NK-92 (cell line): ENCODE results near the gene ELP5.

Source experiments
- DNase-seq: peaks from one replicate; lab custom pipeline; 2025; ENCODE audit not compliant: unreplicated experiment; lab: John Stamatoyannopoulos, UW

The ELP5 gene

DNA sequence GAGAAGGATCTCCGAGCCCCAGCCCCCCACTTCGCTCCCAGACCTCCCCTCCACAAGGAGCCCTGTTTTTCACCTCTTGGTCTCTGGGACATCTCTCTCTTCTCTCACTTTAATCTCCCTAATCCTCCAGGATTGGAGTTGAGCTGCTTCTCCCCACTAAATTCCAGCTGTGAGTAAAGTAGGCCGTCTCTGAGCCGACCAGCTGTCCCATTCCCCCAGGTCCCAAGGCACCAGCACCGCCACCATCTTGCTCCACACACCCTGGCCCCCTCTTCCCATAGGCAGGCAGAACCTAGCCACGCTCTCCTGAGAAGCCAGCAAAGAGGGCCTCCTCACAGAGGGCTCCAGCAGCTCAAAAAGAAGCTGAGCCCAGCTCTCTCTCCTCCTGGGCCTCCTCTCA lies 33.3 kb upstream of the ELP5 start:
- DNase-seq = no peak

DNA sequence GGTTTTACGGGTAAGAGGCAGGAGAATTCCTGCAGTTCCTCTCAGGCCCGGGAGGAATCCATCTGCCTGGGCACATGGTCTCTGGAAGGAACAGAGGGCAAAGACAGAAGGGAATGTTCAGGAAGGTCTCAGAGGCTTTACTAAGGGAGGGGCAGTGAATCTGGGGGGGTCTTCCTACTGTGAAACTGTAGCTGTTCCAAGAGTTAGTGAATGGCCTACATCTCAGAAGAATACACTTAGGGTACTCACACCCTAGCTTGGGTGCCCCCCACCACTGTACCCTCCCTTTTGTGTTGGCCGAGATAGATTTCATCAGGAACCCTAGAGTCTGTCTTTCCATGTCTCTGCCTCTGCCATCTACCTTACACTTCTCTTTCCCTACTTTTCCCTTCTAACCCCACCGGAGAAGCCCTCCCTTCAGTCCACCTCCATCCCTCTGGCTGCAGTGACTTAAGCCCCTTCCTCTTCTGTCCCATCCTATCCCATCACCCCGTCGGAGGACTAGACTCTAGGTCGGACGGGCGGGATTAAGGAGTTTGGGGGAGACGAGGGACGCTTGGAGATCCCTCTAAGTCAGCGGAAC lies 32.7 kb upstream of the ELP5 start:
- no peak for DNase-seq

DNA sequence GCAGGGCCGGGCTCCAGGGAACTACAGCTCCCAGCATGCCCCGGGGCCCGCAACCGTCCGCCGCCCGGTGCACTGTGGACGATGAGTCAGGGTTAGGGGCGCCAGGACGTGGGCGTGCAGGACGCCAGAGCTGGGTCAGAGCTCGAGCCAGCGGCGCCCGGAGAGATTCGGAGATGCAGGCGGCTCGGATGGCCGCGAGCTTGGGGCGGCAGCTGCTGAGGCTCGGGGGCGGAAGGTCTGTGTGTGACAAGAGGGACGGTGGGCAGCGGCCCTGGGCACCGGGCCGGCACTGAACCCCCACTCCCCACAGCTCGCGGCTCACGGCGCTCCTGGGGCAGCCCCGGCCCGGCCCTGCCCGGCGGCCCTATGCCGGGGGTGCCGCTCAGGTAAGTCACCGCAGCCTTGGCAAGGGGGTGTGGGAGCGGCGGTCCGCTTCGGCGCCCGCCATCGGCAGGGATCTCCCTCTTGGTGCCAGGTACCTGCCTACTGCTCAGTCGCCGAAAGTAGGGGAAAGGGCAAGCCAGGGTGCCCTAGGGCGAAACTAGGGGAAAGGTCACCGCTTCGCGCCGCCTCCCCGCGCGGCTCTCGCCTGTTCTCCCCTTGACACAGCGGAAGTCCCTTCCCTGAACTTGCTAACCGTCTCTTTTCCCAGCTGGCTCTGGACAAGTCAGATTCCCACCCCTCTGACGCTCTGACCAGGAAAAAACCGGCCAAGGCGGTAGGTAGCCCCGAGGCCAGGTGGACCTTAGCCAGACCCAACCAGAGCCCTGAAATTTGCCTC lies 32.0 kb upstream of the ELP5 start, which contains the start of the genes ACADVL and DLG4:
TSS of gene ACADVL (plus strand) at position 127 of the 781 bp plus-strand sequence. CDS start at position 174, 47 bp downstream.
TSS of gene DLG4 (minus strand) at position 25 of the 781 bp plus-strand sequence.
- no peak for DNase-seq

DNA sequence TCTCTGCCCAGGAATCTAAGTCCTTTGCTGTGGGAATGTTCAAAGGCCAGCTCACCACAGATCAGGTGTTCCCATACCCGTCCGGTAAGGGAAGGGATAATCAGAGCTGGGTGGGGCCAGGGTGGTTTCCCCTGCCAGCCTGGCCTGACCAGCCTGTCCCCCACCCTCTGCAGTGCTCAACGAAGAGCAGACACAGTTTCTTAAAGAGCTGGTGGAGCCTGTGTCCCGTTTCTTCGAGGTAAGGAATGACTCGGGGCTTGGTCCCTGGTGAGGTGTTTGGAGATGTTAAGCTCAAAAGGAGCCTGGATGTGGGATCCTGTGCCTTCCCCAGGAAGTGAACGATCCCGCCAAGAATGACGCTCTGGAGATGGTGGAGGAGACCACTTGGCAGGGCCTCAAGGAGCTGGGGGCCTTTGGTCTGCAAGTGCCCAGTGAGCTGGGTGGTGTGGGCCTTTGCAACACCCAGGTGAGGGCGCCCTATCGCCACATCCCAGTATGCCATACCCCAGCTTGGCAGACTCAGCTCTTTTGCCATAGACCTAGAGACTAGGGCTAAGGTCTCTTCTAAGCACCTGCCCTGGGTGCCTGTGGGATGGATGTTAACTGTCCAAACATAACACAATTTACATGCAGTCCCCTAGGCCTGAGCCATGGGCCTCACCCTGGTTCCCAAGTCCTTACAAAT lies 31.3 kb upstream of the ELP5 start:
- no peak for DNase-seq

DNA sequence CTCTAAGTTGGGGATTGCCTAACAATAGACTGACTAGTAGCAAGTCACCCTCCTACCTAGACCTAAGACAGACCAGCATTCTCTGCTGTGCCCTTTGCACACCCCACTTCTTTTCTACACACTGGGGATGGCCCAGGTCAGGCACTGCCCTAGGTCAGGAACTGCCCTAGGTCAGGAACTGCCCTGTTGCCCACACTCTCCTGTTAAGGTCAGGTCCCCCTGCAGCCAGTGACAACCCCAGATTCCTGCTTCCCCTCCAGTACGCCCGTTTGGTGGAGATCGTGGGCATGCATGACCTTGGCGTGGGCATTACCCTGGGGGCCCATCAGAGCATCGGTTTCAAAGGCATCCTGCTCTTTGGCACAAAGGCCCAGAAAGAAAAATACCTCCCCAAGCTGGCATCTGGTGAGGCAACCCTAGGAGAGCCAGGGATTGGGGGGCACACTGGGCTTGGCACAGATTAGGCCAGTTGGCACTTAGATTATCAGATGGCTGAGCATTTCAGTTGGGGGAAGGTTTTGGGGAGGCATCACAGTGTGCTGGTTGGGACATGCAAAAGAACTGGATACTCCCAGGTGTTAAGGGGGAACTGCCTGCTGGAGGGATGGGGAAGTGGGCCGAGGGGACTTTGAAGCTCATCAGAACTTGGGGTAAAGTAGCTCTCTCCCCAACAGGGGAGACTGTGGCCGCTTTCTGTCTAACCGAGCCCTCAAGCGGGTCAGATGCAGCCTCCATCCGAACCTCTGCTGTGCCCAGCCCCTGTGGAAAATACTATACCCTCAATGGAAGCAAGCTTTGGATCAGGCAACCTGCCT lies 30.5 kb upstream of the ELP5 start:
- DNase-seq = no peak

DNA sequence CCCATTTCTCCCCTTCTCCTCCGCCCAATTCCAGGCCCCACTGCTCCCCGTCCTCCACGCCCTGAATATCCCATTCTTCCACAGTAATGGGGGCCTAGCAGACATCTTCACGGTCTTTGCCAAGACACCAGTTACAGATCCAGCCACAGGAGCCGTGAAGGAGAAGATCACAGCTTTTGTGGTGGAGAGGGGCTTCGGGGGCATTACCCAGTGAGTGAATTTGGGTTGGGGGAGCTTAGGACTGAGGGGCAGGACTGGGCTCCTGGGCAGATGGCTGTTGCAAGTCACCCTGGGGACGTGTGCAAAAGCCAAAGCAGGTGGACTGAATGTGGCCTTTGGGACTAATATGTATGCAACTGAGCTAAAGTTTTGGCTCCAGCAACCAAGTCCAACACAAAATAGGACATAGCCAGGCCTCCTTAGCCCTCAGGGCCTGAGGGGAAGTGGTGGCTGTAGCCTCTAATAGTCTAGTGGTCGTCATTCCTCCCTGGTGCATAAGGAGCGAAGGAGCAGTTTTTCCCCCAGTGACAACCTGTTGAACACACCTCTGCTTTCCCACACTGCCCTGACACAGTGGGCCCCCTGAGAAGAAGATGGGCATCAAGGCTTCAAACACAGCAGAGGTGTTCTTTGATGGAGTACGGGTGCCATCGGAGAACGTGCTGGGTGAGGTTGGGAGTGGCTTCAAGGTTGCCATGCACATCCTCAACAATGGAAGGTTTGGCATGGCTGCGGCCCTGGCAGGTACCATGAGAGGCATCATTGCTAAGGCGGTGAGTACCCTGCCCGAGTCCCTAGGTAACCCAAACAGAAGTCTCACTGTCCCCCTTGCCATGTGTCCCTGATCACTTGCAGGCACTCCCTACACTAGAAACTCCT lies 29.7 kb upstream of the ELP5 start:
- no peak for DNase-seq

DNA sequence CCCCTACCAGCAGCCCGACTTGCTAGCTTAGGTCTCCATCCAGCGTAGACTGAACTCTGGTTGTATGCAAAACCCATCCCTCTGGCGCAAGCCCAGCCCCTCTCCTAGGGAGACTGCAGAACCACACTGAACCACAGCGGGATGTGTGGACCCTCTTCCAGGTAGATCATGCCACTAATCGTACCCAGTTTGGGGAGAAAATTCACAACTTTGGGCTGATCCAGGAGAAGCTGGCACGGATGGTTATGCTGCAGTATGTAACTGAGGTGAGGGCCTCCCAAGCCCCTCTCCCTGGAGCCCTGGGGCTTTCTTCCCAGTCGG lies 29.1 kb upstream of the ELP5 start:
- DNase-seq = no peak

DNA sequence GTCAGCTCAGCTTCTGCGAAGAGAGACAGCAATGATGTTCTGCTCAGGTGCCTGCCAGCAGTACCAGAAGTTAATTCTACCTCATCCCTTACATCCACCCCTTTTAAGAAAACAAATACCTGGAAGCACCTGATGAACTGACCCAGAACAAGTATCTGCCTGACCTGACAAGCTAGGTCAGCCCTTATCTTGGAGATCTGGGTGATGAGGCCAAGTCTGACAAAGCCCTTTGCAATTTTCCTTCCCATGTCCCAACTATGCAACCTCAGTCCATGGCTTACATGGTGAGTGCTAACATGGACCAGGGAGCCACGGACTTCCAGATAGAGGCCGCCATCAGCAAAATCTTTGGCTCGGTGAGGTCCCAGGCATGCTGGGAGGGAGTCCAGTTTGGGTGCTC lies 28.6 kb upstream of the ELP5 start:
- no peak for DNase-seq

DNA sequence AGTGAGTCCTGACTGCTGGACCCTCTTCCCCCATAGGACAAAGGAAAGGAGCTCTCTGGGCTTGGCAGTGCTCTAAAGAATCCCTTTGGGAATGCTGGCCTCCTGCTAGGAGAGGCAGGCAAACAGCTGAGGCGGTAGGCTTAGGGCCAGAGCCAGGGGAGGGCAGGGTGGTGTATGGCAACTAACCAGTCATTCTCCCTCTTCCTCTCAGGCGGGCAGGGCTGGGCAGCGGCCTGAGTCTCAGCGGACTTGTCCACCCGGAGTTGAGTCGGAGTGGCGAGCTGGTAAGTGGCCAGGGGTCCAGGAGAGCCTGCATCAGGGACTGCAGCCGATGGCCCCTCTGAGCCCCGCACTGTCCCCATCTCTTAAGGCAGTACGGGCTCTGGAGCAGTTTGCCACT lies 27.9 kb upstream of the ELP5 start:
- no peak for DNase-seq

DNA sequence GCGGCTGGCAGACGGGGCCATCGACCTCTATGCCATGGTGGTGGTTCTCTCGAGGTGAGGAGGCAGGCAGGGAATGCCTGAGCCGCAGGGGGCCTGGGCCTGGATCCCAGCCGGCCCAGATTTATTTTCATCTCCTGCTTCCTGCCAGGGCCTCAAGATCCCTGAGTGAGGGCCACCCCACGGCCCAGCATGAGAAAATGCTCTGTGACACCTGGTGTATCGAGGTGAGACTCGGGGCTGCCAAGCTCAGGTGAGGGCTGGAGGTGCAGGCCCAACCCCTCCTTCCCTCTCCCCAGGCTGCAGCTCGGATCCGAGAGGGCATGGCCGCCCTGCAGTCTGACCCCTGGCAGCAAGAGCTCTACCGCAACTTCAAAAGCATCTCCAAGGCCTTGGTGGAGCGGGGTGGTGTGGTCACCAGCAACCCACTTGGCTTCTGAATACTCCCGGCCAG lies 27.3 kb upstream of the ELP5 start:
- no peak for DNase-seq

DNA sequence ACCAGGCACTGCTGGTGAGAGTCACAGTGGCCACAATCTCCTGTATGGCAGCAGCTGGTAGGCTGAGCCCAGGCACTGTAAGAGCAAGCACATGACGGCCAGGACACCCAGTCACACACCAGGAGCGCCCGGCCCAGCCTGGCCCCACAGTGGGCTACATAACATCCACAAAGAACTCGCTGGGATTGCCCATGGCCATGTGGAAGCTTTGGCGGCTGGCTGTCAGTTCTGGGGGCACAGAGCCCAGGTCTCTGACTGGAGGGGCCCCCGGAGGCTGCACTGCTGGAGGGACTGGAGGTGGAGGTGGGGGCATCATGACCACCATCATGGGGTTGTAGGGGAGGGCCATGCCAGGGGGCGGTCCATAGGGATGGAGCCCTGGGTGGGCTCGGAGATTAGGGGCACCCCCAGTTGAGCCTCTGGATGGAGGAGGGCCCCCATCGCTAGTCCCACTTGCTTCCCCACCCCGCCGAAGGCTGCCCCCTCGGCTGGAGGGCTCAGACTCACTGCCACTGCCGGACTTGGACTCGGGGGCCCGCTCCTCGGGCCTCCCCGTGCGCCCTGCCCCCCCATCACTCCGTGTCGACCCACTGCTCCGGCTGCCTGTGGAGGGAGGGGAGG lies 26.2 kb upstream of the ELP5 start:
- no peak for DNase-seq

DNA sequence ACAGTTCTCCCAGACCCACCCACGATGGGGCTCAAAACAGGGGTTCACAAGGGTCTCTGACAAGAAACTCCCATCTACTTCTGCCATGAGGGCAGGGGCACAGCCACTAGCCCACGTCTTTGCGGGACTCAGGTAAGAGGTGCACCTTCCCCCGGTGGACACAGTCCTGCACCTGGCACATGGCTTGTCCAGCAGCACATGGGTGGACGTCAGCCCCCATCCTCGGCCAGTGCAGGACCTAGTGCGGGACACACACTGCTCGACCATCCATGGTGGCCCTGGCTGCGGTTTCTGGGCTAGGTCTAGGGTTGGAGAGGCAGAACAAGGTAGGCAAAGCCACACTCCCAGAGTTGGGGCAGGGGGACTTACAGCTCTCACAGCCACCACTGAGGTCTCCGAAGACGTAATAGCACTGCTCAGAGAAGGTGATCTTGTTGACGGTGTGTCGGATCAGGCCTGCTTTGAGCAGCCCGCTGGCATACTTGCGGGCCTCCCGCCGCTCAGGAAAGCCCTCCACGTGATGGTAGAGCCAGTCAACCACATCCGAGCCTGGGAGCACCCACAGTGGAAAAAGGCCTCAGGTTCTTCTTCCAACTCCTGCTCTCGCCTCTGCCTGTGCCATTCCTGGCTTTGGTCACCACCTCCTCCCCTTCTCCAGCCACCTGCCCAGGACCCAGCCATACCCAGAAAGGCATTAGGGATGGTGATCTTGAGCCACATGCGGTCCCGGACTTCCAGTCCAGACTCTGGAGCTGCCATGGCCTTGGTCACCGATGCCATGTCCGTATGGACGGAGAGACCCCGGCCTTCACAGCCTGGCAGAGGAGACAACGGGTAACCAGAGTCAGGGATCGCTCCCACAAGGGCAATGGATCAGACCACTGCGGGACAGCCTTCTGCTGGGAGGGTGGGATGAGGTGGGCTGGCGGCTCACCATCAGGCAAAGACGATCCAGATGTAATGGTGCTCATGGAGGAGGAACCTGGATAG lies 25.0 kb upstream of the ELP5 start:
- DNase-seq = no peak

DNA sequence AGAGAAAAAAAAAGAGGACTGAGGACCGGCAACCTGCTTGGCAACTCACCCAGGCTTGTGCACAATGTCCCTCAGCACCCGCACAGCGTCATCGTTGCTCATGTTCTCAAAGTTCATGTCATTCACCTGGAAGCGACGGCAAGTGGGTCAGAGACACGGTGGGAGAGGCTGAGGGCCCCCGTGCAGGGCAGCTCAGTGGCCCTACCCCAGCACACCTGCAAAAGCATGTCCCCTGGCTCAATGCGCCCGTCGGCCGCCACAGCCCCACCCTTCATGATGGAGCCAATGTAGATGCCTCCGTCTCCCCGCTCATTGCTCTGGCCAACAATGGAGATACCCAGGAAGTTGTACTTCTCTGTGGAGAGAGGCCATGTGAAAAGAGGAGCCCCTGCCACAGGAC lies 23.1 kb upstream of the ELP5 start:
- no peak for DNase-seq

DNA sequence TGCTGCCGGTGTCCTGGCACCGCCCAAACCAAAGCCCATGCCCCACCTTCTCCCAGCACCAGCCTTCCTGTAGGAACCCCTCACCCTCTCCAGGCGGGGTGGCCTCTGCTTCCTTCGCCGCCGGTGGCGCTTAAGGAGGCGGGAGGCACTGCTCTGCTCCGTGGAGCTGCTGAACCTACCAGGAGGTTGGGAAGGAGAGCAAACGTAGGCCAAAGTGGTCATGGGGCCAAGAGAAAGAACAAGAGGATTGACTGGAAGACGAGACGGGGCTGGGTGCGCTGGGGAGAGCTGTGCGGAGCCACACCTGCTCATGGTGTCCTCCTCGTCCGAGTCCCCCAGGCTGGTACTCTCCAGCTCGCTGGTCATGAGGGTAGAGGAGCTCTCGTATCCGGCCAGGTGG lies 22.5 kb upstream of the ELP5 start:
- DNase-seq = no peak

DNA sequence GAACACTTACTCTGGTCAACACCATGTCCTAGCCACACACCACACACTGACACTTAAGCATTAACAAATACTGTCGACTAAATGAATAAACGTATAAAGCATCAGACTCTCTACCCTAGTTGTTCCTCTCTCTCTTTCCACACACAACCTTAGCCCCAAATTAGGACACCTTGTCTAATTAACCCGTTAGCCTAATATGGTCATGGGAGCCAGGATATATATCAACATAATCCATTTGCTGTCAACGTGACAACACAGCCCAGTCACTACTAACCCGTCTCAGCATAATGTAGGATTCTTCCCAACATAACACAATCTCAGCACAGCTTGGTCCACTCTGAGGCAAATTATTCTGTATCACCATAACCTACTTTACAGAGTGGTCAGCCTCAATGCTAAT lies 19.9 kb upstream of the ELP5 start:
- no peak for DNase-seq

DNA sequence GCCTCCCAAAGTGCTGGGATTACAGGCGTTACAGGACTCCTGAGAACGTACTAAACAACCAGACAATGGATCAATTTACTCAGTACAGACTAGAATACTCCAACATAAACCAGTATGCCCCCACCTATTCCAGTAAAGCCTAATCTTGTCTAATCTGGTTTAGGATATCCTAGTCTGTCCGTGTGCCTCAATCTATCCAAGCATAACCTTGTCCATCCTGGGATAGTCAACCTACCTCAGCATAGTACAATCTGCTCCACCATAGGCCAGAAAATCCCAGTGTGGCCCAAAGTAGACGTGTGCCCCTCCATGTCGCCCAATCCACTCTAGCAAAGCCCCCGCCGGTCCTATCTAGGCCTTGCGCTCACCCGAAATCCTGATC lies 18.3 kb upstream of the ELP5 start:
- no peak for DNase-seq

DNA sequence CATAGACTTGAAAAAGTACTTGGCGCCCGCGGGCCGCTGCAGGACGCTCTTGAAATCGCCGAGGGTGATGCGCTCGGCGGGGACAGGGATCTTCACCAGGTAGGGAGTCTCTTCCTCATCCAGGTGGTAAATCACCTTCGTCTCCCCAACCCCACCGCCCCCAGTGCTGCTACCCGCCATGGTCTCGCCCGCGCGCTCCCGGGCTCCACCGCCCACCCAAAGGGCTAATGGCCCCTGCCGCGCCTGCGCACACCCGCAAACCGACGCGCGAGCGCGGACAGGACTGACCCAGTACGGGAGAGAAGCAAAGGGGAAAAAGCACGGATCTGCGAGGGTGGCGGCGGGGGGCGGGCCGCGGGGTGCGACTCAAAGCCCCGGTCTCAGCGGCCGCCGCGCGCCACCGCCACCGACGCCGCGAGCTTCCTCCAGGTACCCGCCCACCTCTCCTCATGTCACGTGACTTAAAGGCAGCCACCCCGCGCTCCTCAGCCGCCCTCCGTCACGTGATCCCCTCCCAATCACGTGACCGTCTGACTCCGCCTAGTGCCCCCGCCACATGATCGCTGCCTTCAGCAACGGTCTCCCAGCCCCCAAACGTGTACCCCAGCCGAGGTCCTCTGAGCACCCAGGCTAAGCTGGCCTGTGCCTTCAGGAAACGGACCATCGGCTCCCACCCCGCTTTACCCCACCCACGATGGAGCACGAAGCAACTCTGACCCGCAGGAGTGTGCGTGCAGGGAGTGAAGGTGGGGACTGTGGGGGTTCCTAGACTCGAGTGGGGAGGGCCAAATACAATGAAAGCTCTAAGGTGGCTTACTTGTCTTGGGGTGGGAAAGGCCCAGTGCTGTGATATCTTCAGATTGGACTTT lies 17.7 kb upstream of the ELP5 start, which contains the start of gene DVL2:
TSS of gene DVL2 (minus strand) at position 435 of the 869 bp plus-strand sequence. CDS start at position 180, 255 bp downstream.
- peak; percentile 66 for DNase-seq
